Testis (tissue), 3 donors: Measurements from ENCODE around the gene RHOBTB3. TPM values are rescaled to one million over a fixed set of nuclear protein-coding genes. Genes with fewer than 3 reads are reported as not detected.
A peak's percentile ranks its signal among the peaks of the same experiment; 100 is the strongest.

ENCODE experiments used
- DNase-seq: peaks from one replicate; pipeline ENCODE4 v3.0.0-alpha.2; 2019
- H3K27ac ChIP-seq, 2 donors: fragments of 200-600 bp; sonication (generic); one replicate each; pipeline ENCODE4 v1.5.1; 2019
- H3K27me3 ChIP-seq: fragments of 200-600 bp; sonication (generic); one replicate; pipeline ENCODE4 v1.5.1; 2019
- H3K36me3 ChIP-seq: fragments of 200-600 bp; sonication (generic); one replicate; pipeline ENCODE4 v1.5.1; 2017; ENCODE audit warnings: low read depth; ENCODE audit errors: missing control alignments
- H3K4me1 ChIP-seq: fragments of 200-600 bp; sonication (generic); one replicate; pipeline ENCODE4 v1.5.1; 2019
- H3K4me3 ChIP-seq, 2 donors: fragments of 200-600 bp; sonication (generic); one replicate each; pipeline ENCODE4 v1.5.1; 2017 to 2019
- H3K9me3 ChIP-seq: fragments of 200-600 bp; sonication (generic); one replicate; pipeline ENCODE4 v1.5.1; 2017
- CTCF ChIP-seq, 3 experiments: fragments of 450-650 bp in 2 of 3; fragments of 200-600 bp in 1 of 3; sonication (generic) in 1 of 3; IDR thresholded peaks; one replicate each; pipeline ENCODE4 v1.5.1; 2016 to 2019; ENCODE audit warnings: antibody characterized with exemption in 3 of 3, mild to moderate bottlenecking in 2 of 3, moderate library complexity in 1 of 3
- POLR2A ChIP-seq: fragments of 450-650 bp; IDR thresholded peaks from one replicate; pipeline ENCODE4 v1.6.1; 2017; ENCODE audit warnings: antibody characterized with exemption, mild to moderate bottlenecking, moderate library complexity
- WGBS, 2 donors: methylation state at CpG; one replicate each; pipeline ENCODE4 v1.1.5; 2018; 5-methylcytosine and 5-hydroxymethylcytosine counted together
- intact Hi-C: fragments of 100-400 bp; cut with DNase I; formaldehyde crosslinking; loops from one replicate; pipeline ENCODE4 v1.15.1; 2023; ENCODE audit warnings: low total_unique reads
- polyA plus RNA-seq: library from polyadenylated mRNA; stranded (reverse); fragments of 350-450 nt; fragmentation: Illumina TruSeq; extraction: RNeasy Lipid Tissue Mini Kit (QIAGEN cat#74804); gene quantifications from one replicate; pipeline ENCODE4 v1.2.3, GENCODE V29; 2014; ENCODE audit warnings: low read depth, low replicate concordance; ENCODE audit not compliant: insufficient read depth
- total RNA-seq, 2 donors: library from RNA; depleted of rRNA; stranded (reverse); fragments of >200 nt; gene quantifications; one replicate each; pipeline ENCODE4 v1.2.3, GENCODE V29; 2016

RHOBTB3 gene
- total and polyA plus RNA-seq, 3 donors from 2014 or later: 44.1 to 190 (median 163) TPM

- Histone ChIP-seq H3K4me3 (no peak overlapping the region), H3K4me1 (peaks cover 29% of the 10 kb centered on the region), H3K9me3 (no peaks in the 10 kb centered on the region), H3K27me3 (no peaks in the 10 kb centered on the region), H3K27ac (peak overlapping the region; percentile 52 to 81), H3K36me3 (no peaks in the 10 kb centered on the region)
- DNase-seq: no peak
- intact Hi-C loops: loop anchor here (5.0 kb wide), 1 partner anchor 67 kb away; no protein-coding TSS in a partner anchor
- WGBS, 2 donors: 84 to 90% methylated on average over 6 to 7 of the region's 7 CpGs
- TF ChIP-seq POLR2A (no peak), CTCF (IDR thresholded peaks at IDR 0.05) (no peak)
These were observed 49.5 kb downstream of the RHOBTB3 start for GRCh38 chr5:95780597-95780996.

GRCh38 chr5:95781101-95781583 is 50.0 kb downstream of the RHOBTB3 start:
- WGBS, 2 donors: 53% methylated on average over 4 of the region's 4 CpGs
- intact Hi-C loops: loop anchor here (5.0 kb wide), 1 partner anchor 66 kb away; no protein-coding TSS in a partner anchor
- Histone ChIP-seq H3K36me3 (no peaks in the 10 kb centered on the region), H3K4me1 (peaks cover 29% of the 10 kb centered on the region), H3K27ac (peak overlapping the region; percentile 52 to 81), H3K27me3 (no peaks in the 10 kb centered on the region), H3K9me3 (no peaks in the 10 kb centered on the region), H3K4me3 (no peak overlapping the region)
- TF ChIP-seq POLR2A: no peak
- peak; percentile 66 to 83 (median 67) for TF ChIP-seq CTCF (IDR thresholded peaks at IDR 0.05)
- peak; percentile 91 for DNase-seq

- no peak for TF ChIP-seq POLR2A
- 87 to 90% methylated on average over 4 of the region's 4 CpGs for WGBS, 2 donors
- intact Hi-C loops: loop anchor here (5.0 kb wide), 1 partner anchor 65 kb away; no protein-coding TSS in a partner anchor
These were observed 51.0 kb downstream of the RHOBTB3 start for GRCh38 chr5:95782181-95782580.

GRCh38 chr5:95783661-95784060 is 52.5 kb downstream of the RHOBTB3 start:
- Histone ChIP-seq H3K9me3 (no peaks in the 10 kb centered on the region), H3K27me3 (no peaks in the 10 kb centered on the region), H3K36me3 (no peaks in the 10 kb centered on the region), H3K27ac (no peak overlapping the region), H3K4me1 (peaks cover 24% of the 10 kb centered on the region), H3K4me3 (no peak overlapping the region)
- TF ChIP-seq POLR2A (no peak), CTCF (IDR thresholded peaks at IDR 0.05) (no peak)
- 89 to 94% methylated on average over 3 of the region's 3 CpGs for WGBS, 2 donors
- intact Hi-C loops: loop anchor here (5.0 kb wide), 1 partner anchor 64 kb away; no protein-coding TSS in a partner anchor
- no peak for DNase-seq

More at GRCh38 chr5:95782181-95782580, 51.0 kb downstream of the RHOBTB3 start:
- Histone ChIP-seq H3K9me3 (no peaks in the 10 kb centered on the region), H3K36me3 (no peaks in the 10 kb centered on the region), H3K4me1 (peaks cover 34% of the 10 kb centered on the region), H3K27me3 (no peaks in the 10 kb centered on the region), H3K4me3 (no peak overlapping the region), H3K27ac (no peak overlapping the region)
- DNase-seq: no peak

- no peak overlapping the region for H3K27ac ChIP-seq
- no peak for DNase-seq
- intact Hi-C loops: loop anchor here (5.0 kb wide), 1 partner anchor 63 kb away; no protein-coding TSS in a partner anchor
- H3K4me3 ChIP-seq: no peak overlapping the region
- TF ChIP-seq CTCF (IDR thresholded peaks at IDR 0.05): no peak
- TF ChIP-seq POLR2A: no peak
- H3K9me3 ChIP-seq: no peaks in the 10 kb centered on the region
- H3K4me1 ChIP-seq: peaks cover 14% of the 10 kb centered on the region
- WGBS, 2 donors: 90 to 93% methylated on average over 9 of the region's 9 CpGs
- no peaks in the 10 kb centered on the region for H3K36me3 ChIP-seq
- no peaks in the 10 kb centered on the region for H3K27me3 ChIP-seq
These were observed 53.6 kb downstream of the RHOBTB3 start for GRCh38 chr5:95784514-95785302.
